ENCODE data around the gene ARHGEF19. TPM values are rescaled to one million over a fixed set of nuclear protein-coding genes. Genes with fewer than 3 reads are reported as not detected.
A peak's percentile ranks its signal among the peaks of the same experiment; 100 is the strongest.

Gene ARHGEF19
- total and polyA plus RNA-seq, 11 donors, result 0.97 to 3.8 (median 2.3) TPM

DNA sequence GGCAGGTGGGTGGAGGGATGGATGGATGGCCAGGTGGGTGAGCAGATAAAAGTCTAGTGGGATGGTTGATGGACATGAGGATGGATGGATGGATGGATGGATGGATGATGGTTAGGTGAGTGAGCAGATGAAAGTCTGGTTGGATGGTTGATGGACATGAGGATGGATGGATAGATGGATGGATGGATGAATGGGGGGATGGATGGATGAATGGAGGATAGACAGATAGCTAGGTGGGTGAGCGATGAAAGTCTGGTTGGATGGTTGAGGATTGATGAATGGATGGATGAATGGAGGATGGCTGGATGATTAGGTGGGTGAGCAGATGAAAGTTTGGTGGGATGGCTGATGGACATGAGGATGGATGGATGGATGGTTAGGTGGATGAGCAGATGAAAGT is 9.0 kb upstream of the ARHGEF19 start:
- H3K4me1 ChIP-seq, result peaks cover 0 to 17% (median 10%) of the 10 kb centered on the region in 12 donors
- H3K27me3 ChIP-seq, result peaks cover 0 to 8% (median 2%) of the 10 kb centered on the region in 9 donors
- H3K36me3 ChIP-seq, result no peaks in the 10 kb centered on the region
- H3K4me3 ChIP-seq, result no peak overlapping the region
- WGBS, 4 donors, result 94 to 100% (median 100%) methylated on average over 1 of the region's 1 CpG
- DNase-seq, result no peak
- H3K27ac ChIP-seq, result no peak overlapping the region
- no peaks in the 10 kb centered on the region for H3K9me3 ChIP-seq
- no peak for ATAC-seq
- intact Hi-C loops (cut with DNase I), result no loop called here
- TF ChIP-seq, protein P1, sequence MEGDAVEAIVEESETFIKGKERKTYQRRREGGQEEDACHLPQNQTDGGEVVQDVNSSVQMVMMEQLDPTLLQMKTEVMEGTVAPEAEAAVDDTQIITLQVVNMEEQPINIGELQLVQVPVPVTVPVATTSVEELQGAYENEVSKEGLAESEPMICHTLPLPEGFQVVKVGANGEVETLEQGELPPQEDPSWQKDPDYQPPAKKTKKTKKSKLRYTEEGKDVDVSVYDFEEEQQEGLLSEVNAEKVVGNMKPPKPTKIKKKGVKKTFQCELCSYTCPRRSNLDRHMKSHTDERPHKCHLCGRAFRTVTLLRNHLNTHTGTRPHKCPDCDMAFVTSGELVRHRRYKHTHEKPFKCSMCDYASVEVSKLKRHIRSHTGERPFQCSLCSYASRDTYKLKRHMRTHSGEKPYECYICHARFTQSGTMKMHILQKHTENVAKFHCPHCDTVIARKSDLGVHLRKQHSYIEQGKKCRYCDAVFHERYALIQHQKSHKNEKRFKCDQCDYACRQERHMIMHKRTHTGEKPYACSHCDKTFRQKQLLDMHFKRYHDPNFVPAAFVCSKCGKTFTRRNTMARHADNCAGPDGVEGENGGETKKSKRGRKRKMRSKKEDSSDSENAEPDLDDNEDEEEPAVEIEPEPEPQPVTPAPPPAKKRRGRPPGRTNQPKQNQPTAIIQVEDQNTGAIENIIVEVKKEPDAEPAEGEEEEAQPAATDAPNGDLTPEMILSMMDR (IDR thresholded peaks at IDR 0.05), result no peak
- no peak for TF ChIP-seq POLR2A (IDR thresholded peaks at IDR 0.05)

DNA sequence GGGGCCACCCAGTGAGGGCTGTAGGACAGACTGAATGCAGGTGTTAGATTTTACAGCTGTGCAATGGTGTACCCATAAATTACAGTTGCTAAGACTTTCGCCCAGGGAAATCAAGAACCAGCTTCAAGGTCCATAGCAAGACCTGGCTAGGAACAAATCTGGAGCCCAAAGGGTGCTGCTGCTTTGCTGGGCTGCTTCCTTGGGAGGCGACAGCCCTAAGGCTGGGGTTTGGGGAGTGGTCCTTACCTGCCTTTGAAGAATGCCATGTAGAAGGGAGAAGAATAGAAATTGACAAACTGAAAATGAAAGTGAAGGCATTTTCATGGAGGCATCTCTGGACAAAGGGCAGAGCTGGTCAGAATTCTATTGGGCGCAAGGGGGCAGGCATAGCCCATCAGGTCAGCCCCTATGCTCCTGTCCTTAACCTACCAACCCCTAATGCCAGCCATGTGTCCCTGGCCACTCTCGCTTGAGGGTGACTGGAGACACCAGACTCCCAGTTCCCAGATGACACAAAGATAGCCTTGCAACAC is 7.6 kb upstream of the ARHGEF19 start:
- WGBS, 4 donors, result 94 to 100% (median 96%) methylated on average over 4 of the region's 4 CpGs
- ATAC-seq (no peak), DNase-seq (no peak)
- H3K36me3 ChIP-seq, result no peaks in the 10 kb centered on the region
- no peak overlapping the region for H3K4me3 ChIP-seq
- TF ChIP-seq POLR2A (IDR thresholded peaks at IDR 0.05), result no peak
- TF ChIP-seq, protein P1 (IDR thresholded peaks at IDR 0.05), result no peak
- no peaks in the 10 kb centered on the region for H3K27me3 ChIP-seq
- H3K4me1 ChIP-seq, result peaks cover 0 to 25% (median 13%) of the 10 kb centered on the region in 12 donors
- intact Hi-C loops (cut with DNase I), result loop anchor here in 1 of 10 donors (10.0 kb wide), 1 partner anchor 135 kb away; the partner anchor contains the start of gene FBXO42
- H3K27ac ChIP-seq, result no peak overlapping the region
- no peaks in the 10 kb centered on the region for H3K9me3 ChIP-seq

DNA sequence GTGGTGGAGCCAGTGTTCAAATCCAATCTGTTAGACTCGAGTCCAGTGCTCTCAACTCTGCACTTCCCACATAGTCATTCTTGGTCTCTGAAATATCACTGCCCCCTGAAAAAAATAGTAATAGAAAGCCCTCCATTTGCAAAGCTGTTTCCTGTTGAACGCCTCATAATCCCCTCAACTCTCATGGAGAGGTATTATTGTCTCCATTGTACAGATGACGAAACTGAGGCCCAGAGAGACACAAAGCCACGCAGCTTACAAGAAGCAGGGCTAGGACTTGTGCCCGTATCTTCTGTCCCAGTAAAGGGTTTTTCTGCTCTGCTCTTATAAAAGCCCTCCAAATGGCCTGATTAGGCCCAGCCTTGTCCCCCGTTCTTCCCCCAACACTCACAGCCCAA is 6.2 kb upstream of the ARHGEF19 start:
- ATAC-seq (no peak), DNase-seq (no peak)
- intact Hi-C loops (cut with DNase I), result loop anchor here in 1 of 10 donors (10.0 kb wide), 1 partner anchor 136 kb away; the partner anchor contains the start of gene FBXO42
- H3K9me3 ChIP-seq, result no peaks in the 10 kb centered on the region
- WGBS, 4 donors, result 91 to 95% (median 94%) methylated on average over 6 of the region's 6 CpGs
- H3K36me3 ChIP-seq, result no peaks in the 10 kb centered on the region
- H3K27me3 ChIP-seq, result no peaks in the 10 kb centered on the region
- peaks cover 0 to 25% (median 13%) of the 10 kb centered on the region in 12 donors for H3K4me1 ChIP-seq
- H3K4me3 ChIP-seq, result no peak overlapping the region
- no peak overlapping the region for H3K27ac ChIP-seq
- TF ChIP-seq, protein P1 (IDR thresholded peaks at IDR 0.05), result no peak
- no peak for TF ChIP-seq POLR2A (IDR thresholded peaks at IDR 0.05)

DNA sequence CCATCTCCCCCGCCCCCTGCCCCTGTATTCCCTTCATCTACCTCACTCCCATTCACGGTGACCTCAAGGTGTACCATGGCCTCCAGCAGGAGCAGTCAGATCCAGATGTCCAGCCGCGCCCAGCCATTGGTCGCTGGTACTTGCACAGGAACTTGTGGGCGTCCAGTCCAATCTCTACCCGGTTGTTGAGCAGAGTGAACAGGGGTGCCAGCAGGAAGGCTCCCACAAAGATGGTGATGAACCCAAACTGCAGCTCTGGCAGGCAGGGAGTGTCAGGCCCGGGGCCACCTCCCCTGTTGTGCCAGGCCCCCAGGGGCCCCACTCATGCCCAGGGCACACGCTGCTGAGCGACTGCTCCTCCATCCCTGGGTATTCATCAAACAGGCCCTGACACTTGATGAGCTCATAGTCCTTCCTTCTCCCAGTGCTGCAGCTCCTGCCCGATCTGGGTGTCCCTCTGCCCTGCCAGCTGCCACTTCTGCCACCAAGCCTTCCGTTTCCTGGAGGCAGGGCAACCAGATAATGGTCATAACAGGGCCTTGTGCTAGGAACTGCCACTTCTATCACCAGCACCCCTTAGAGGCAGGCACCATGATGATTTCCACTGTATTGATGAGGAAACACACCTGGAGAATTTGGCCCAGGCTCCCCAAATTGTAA is 5.7 kb upstream of the ARHGEF19 start:
- H3K27ac ChIP-seq, result peak overlapping the region in 8 of 12 donors; percentile 20 to 76 (median 61)
- 77 to 86% (median 82%) methylated on average over 11 to 12 of the region's 12 CpGs for WGBS, 4 donors
- no peak for DNase-seq
- TF ChIP-seq, protein P1 (IDR thresholded peaks at IDR 0.05), result no peak
- no peak for TF ChIP-seq POLR2A (IDR thresholded peaks at IDR 0.05)
- H3K36me3 ChIP-seq, result no peaks in the 10 kb centered on the region
- no peaks in the 10 kb centered on the region for H3K9me3 ChIP-seq
- intact Hi-C loops (cut with DNase I), result loop anchor here in 1 of 10 donors (10.0 kb wide), 1 partner anchor 137 kb away; the partner anchor contains the start of gene FBXO42
- H3K27me3 ChIP-seq, result no peaks in the 10 kb centered on the region
- H3K4me1 ChIP-seq, result peaks cover 0 to 25% (median 13%) of the 10 kb centered on the region in 12 donors
- peak overlapping the region in 4 of 12 donors; percentile 45 to 77 (median 64) for H3K4me3 ChIP-seq
- ATAC-seq, result no peak

All from heart left ventricle (tissue), 16 donors.